DMS 273 (cell line): ENCODE data around the gene ZNF117.
"Not testable (repeated sequence)": the region's sequence is repeated elsewhere in the genome, so short reads cannot be mapped to it uniquely, and the experiment has no call there.

Experiments used
- DNase-seq: peaks from one replicate; lab custom pipeline; 2025; ENCODE audit not compliant: unreplicated experiment; lab: John Stamatoyannopoulos, UW

ZNF117 gene

GRCh38 chr7:64928252-64929187 is 62.3 kb downstream of the ZNF117 start:
- DNase-seq: not testable (repeated sequence)
